MCF 10A (cell line): ENCODE data around the gene MIEF1. TPM values are rescaled to one million over a fixed set of nuclear protein-coding genes. Genes with fewer than 3 reads are reported as not detected.

Source experiments
- BruUV-seq: library from RNA; stranded (reverse); fragments of 400-500 nt; replicated peaks from 2 replicates; lab custom pipeline; 2021; lab: Mats Ljungman, UMichigan
- CTCF ChIA-PET: fragments of 300-600 bp; sonication (Branson Sonifier 250); formaldehyde crosslinking; extraction: SDS; loops from one replicate; lab custom pipeline; 2021; ENCODE audit warnings: antibody characterized with exemption, inconsistent platforms; lab: Yijun Ruan, JAX
- POLR2A ChIA-PET: fragments of 300-600, 350-650 bp; sonication (Branson Sonifier 250); formaldehyde crosslinking; extraction: SDS; loops from one replicate; lab custom pipeline; 2020; ENCODE audit warnings: antibody characterized with exemption, inconsistent platforms; lab: Yijun Ruan, JAX
- DNase-seq: peaks from one replicate; pipeline ENCODE4 v3.0.0-alpha.2; 2018; ENCODE audit not compliant: unreplicated experiment
- H3K27ac Mint-ChIP-seq: one replicate; pipeline ENCODE4 v1.8.0; 2022; ENCODE audit warnings: mild to moderate bottlenecking, low read depth, mixed read lengths; ENCODE audit not compliant: unreplicated experiment
- H3K27me3 Mint-ChIP-seq: one replicate; pipeline ENCODE4 v1.8.0; 2022; ENCODE audit warnings: mixed read lengths; ENCODE audit not compliant: insufficient read depth, unreplicated experiment
- H3K36me3 Mint-ChIP-seq: one replicate; pipeline ENCODE4 v1.8.0; 2022; ENCODE audit warnings: mild to moderate bottlenecking, moderate library complexity, mixed read lengths; ENCODE audit not compliant: insufficient read depth, unreplicated experiment
- H3K4me1 Mint-ChIP-seq: one replicate; pipeline ENCODE4 v1.8.0; 2022; ENCODE audit warnings: mixed read lengths; ENCODE audit not compliant: insufficient read depth, unreplicated experiment
- H3K4me3 Mint-ChIP-seq: one replicate; pipeline ENCODE4 v1.8.0; 2022; ENCODE audit warnings: mild to moderate bottlenecking, moderate library complexity, mixed read lengths; ENCODE audit not compliant: unreplicated experiment
- H3K9me3 Mint-ChIP-seq: one replicate; pipeline ENCODE4 v1.8.0; 2022; ENCODE audit warnings: mixed read lengths; ENCODE audit not compliant: unreplicated experiment
- CTCF ChIP-seq: fragments of 200-600 bp; IDR thresholded peaks from one replicate; pipeline ENCODE4 v1.8.0; 2022; ENCODE audit warnings: antibody characterized with exemption, mild to moderate bottlenecking; ENCODE audit not compliant: unreplicated experiment
- intact Hi-C: fragments of 100-400 bp; cut with micrococcal nuclease; formaldehyde crosslinking; loops from 2 replicates; pipeline ENCODE4 v1.14.1; 2022
- total RNA-seq: library from RNA; stranded (reverse); gene quantifications from 2 replicates; pipeline ENCODE4 v1.2.3, GENCODE V29; 2022

Gene MIEF1
- total RNA-seq, 1 experiment from 2014 or later: 40.2 TPM

GRCh38 chr22:39536711-39537110 is 34.6 kb downstream of the MIEF1 start:
- ChIA-PET CTCF (interaction anchor here (0.7 to 26.5 kb wide), 4 partner anchors 9 to 494 kb away, joined by 3 to 471 read pairs (median 8); no protein-coding TSS in a partner anchor), POLR2A (interaction anchor here (1.2 kb wide), 1 partner anchor 10 kb away, joined by 3 read pairs; no protein-coding TSS in a partner anchor)
- no TSS peak for BruUV-seq
- peaks cover 6% of the 10 kb centered on the region for H3K36me3 Mint-ChIP-seq
- no peaks in the 10 kb centered on the region for H3K9me3 Mint-ChIP-seq
- no peaks in the 10 kb centered on the region for H3K27me3 Mint-ChIP-seq
- DNase-seq: no peak
- TF ChIP-seq CTCF: no peak
- no peak overlapping the region for H3K27ac Mint-ChIP-seq
- intact Hi-C loops: no loop called here
- H3K4me3 Mint-ChIP-seq: no peak overlapping the region
- peaks cover 4% of the 10 kb centered on the region for H3K4me1 Mint-ChIP-seq

GRCh38 chr22:39537975-39538374 is 35.9 kb downstream of the MIEF1 start:
- H3K36me3 Mint-ChIP-seq: no peaks in the 10 kb centered on the region
- H3K9me3 Mint-ChIP-seq: no peaks in the 10 kb centered on the region
- H3K27ac Mint-ChIP-seq: no peak overlapping the region
- intact Hi-C loops: no loop called here
- TF ChIP-seq CTCF: no peak
- H3K4me1 Mint-ChIP-seq: no peaks in the 10 kb centered on the region
- H3K4me3 Mint-ChIP-seq: no peak overlapping the region
- ChIA-PET POLR2A (interaction anchor here (0.6 to 1.8 kb wide), 3 partner anchors 18 to 574 kb away, joined by 4 to 5 read pairs (median 4); partner anchors contain the start of gene ATF4), CTCF (interaction anchor here (26.5 kb wide), 1 partner anchor 493 kb away, joined by 471 read pairs; no protein-coding TSS in a partner anchor)
- H3K27me3 Mint-ChIP-seq: no peaks in the 10 kb centered on the region
- BruUV-seq: no TSS peak
- no peak for DNase-seq

- POLR2A ChIA-PET: no interaction called here
- no peaks in the 10 kb centered on the region for H3K36me3 Mint-ChIP-seq
- TF ChIP-seq CTCF: peak; percentile 30
- peaks cover 8% of the 10 kb centered on the region for H3K4me1 Mint-ChIP-seq
- intact Hi-C loops: loop anchor here (5.0 kb wide), 1 partner anchor 399 kb away; no protein-coding TSS in a partner anchor
- no TSS peak for BruUV-seq
- peaks cover 20% of the 10 kb centered on the region for H3K27me3 Mint-ChIP-seq
- H3K27ac Mint-ChIP-seq: no peak overlapping the region
- no peak overlapping the region for H3K4me3 Mint-ChIP-seq
- DNase-seq: no peak
- no peaks in the 10 kb centered on the region for H3K9me3 Mint-ChIP-seq
- CTCF ChIA-PET: interaction anchor here (0.6 to 26.5 kb wide), 6 partner anchors 8 to 866 kb away, joined by 3 to 471 read pairs (median 4); no protein-coding TSS in a partner anchor
Observed at GRCh38 chr22:39543095-39543494, 41.0 kb downstream of the MIEF1 start.

- H3K9me3 Mint-ChIP-seq: no peaks in the 10 kb centered on the region
- H3K27ac Mint-ChIP-seq: no peak overlapping the region
- peaks cover 31% of the 10 kb centered on the region for H3K27me3 Mint-ChIP-seq
- no peak for DNase-seq
- H3K4me3 Mint-ChIP-seq: no peak overlapping the region
- BruUV-seq: no TSS peak
- POLR2A ChIA-PET: interaction anchor here (1.2 kb wide), 1 partner anchor 497 kb away, joined by 3 read pairs; no protein-coding TSS in a partner anchor
- peaks cover 8% of the 10 kb centered on the region for H3K4me1 Mint-ChIP-seq
- no peaks in the 10 kb centered on the region for H3K36me3 Mint-ChIP-seq
- CTCF ChIA-PET: interaction anchor here (0.6 to 26.5 kb wide), 4 partner anchors 10 to 485 kb away, joined by 3 to 471 read pairs (median 9); no protein-coding TSS in a partner anchor
- TF ChIP-seq CTCF: no peak
- intact Hi-C loops: no loop called here
Observed at GRCh38 chr22:39545386-39546365, 43.6 kb downstream of the MIEF1 start.
